ENCODE data around the gene TCHHL1. TPM values are rescaled to one million over a fixed set of nuclear protein-coding genes. Genes with fewer than 3 reads are reported as not detected.

TCHHL1 gene
- total and polyA plus RNA-seq, 2 of the 8 experiments (the other 6 are each of a cell fraction or from before 2014, with no cell fraction given), result not detected

DNA sequence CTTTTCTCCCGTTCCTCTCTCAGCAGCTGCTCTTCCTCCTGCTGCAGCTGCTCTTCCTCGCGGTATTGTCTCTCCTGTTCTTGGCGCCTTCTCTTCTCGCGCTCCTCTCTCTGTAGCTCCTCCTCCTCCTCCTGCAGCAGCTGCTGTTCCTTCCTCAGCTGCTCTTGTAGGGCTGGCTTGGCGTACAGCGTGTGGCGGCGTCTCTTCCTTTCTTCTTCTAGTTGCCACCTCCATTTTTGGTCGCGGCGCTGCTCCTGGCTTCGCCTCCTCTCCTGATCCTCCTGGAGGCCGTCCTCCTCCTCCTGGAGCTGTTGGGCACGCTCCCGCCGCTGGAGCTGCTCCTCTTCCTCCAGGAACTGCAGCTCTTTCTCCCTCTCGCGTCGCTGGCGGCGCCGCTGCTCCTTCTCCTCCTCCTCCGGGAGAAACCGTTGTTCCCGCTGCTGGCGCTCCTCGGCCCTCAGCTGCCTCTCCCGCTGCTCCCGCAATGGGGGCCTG is 21.5 kb upstream of the TCHHL1 start:
- 0 out of 2 replicates have a peak overlapping the region, but pooled peaks have one; percentile 32 for H2BK20ac ChIP-seq (ENCODE audit: low read length)
- H3K4ac ChIP-seq (replicated peaks; ENCODE audit: insufficient read length, low read depth, low read length), result no peak overlapping the region
- no peaks in the 10 kb centered on the region for H3K79me2 ChIP-seq (ENCODE audit: control insufficient read depth in 1 of 2, insufficient read depth in 2 of 2, low read length in 2 of 2)
- H3K79me1 ChIP-seq (ENCODE audit: low read depth, low read length), result no peaks in the 10 kb centered on the region
- H3K56ac ChIP-seq (replicated peaks; ENCODE audit: insufficient read length, low read depth, low read length), result no peak overlapping the region
- peaks cover 54 to 84% (median 80%) of the 10 kb centered on the region in 4 experiments for H3K27me3 ChIP-seq (replicated peaks in 1 of 4; ENCODE audit: control insufficient read depth in 3 of 4, extremely low read depth in 1 of 4, insufficient read depth in 3 of 4, low read length in 3 of 4)
- H3K18ac ChIP-seq (ENCODE audit: extremely low read depth, low read length), result peak overlapping the region; percentile 71; the same call in 1 of the 2 replicates
- peak overlapping the region; percentile 92; the same call in 1 of the 2 replicates for H2BK15ac ChIP-seq (ENCODE audit: low read length)
- peaks cover 0 to 52% of the 10 kb centered on the region in 2 experiments; a peak in 2 of 4 replicates for H3K9me3 ChIP-seq (ENCODE audit: insufficient read depth in 2 of 2, low read depth in 1 of 2, low read length in 1 of 2)
- H4K5ac ChIP-seq (ENCODE audit: insufficient read length, low read depth, low read length), result no peak overlapping the region
- H3K27ac ChIP-seq (ENCODE audit: low read depth, low read length), result no peak overlapping the region
- peaks cover 0 to 11% (median 4%) of the 10 kb centered on the region in 4 experiments; a peak in 5 of 7 replicates for H3K4me1 ChIP-seq (replicated peaks in 1 of 4; ENCODE audit: control insufficient read depth in 3 of 4, insufficient read depth in 4 of 4, low read length in 3 of 4)
- H3K23me2 ChIP-seq (ENCODE audit: low read depth, low read length), result peaks cover 25% of the 10 kb centered on the region; the same call in 1 of the 2 replicates
- H3K23ac ChIP-seq (ENCODE audit: insufficient read length), result no peak overlapping the region
- H3K9ac ChIP-seq (replicated peaks in 1 of 4; ENCODE audit: extremely low read depth in 1 of 4, low read depth in 3 of 4, low read length in 3 of 4), result no peak overlapping the region
- no peak overlapping the region for H4K91ac ChIP-seq (replicated peaks; ENCODE audit: insufficient read length, low read length)
- no peak overlapping the region; the same call in 1 of the 2 replicates for H4K8ac ChIP-seq (ENCODE audit: extremely low read depth, insufficient read depth, low read length)
- TF ChIP-seq HDAC6 (IDR thresholded peaks at IDR 0.05; ENCODE audit: low read depth, low read length) (no peak), EZH2 (IDR thresholded peaks at IDR 0.05; ENCODE audit: low read depth, low read length, severe bottlenecking) (no peak), GABPA (IDR thresholded peaks at IDR 0.05; ENCODE audit: borderline replicate concordance, insufficient read depth, low read length) (no peak), TCF12 (IDR thresholded peaks at IDR 0.05; ENCODE audit: low read depth, low read length) (no peak)
- peak overlapping the region; percentile 51 to 91; a peak in 3 of 4 replicates for H3K4me2 ChIP-seq (ENCODE audit: insufficient read depth in 1 of 2, low read depth in 2 of 2, low read length in 2 of 2)
- H3K36me3 ChIP-seq (ENCODE audit: control insufficient read depth in 2 of 4, insufficient read depth in 4 of 4, low read length in 3 of 4), result peaks cover 0 to 2% (median 0%) of the 10 kb centered on the region in 4 experiments; a peak in 1 of 8 replicates
- no peak overlapping the region for H2BK120ac ChIP-seq (replicated peaks; ENCODE audit: low read depth, low read length)
- FAIRE-seq (no peak), DNase-seq (ENCODE audit: low read depth in 1 of 2, low spot score in 2 of 2) (peak in 1 of 2 experiments; percentile 69)
- CTCF ChIA-PET (ENCODE audit: partially characterized antibody), result interaction anchor here (0.7 to 2.4 kb wide), 6 partner anchors 49 to 349 kb away, joined by 3 to 10 read pairs (median 3); no protein-coding TSS in a partner anchor
- peaks cover 0 to 3% of the 10 kb centered on the region in 2 experiments for H4K20me1 ChIP-seq (replicated peaks in 1 of 2; ENCODE audit: control insufficient read depth in 1 of 2, insufficient read depth in 2 of 2, low read length in 2 of 2)
- 57% methylated on average over 18 of the region's 31 CpGs; no CpG with 5 or more reads in 1 of the 2 experiments for WGBS, 2 experiments (ENCODE audit: extremely low coverage in 1 of 2, insufficient coverage in 1 of 2, insufficient read length in 1 of 2, insufficient replicate concordance in 2 of 2, low coverage in 1 of 2, low lambda C conversion rate in 2 of 2, missing lambda C conversion rate in 1 of 2)
- H2BK12ac ChIP-seq (ENCODE audit: low read depth, low read length), result no peak overlapping the region; the same call in 1 of the 2 replicates
- no peak overlapping the region; the same call in 1 of the 2 replicates for H2AFZ ChIP-seq (ENCODE audit: low read length)
- H3K14ac ChIP-seq (ENCODE audit: insufficient read length), result no peak overlapping the region
- H3K4me3 ChIP-seq (ENCODE audit: extremely low read depth in 1 of 4, insufficient read depth in 2 of 4, low read depth in 3 of 4, low read length in 4 of 4), result peak overlapping the region in 2 of 4 experiments; percentile 13 to 40; a peak in 5 of 8 replicates
- no peak overlapping the region; the same call in 1 of the 2 replicates for H2BK5ac ChIP-seq (ENCODE audit: low read depth, low read length)
- POLR2A ChIA-PET (ENCODE audit: partially characterized antibody), result interaction anchor here (0.9 to 1.0 kb wide), 2 partner anchors 73 to 178 kb away, joined by 3 to 4 read pairs; partner anchors contain the start of gene S100A11
- no peak overlapping the region for H2AK5ac ChIP-seq (ENCODE audit: low read depth, low read length)
